ENCODE results near the gene LCK.

The LCK gene

DNA sequence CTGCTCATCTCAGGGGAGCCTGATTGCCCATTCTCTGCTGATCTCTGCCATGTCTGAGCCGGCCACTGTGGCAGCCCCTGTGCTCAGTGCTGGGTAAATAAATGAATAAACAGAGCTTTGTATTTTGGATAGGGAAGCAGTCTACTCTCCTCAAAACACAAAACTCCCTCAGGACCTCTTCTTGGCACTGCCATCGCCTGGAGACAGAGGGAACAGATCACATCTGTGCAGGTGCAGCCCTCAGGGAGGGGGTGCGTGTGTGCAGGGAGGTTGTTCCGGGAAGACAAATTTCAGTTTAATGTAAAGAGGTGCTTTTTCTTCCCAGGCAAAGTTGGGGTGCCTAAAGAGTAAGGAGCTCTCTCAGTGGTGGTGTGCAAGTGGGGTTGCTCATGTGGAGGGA, 11.7 kb upstream of the LCK start:
- no peaks in the 10 kb centered on the region for H3K27me3 ChIP-seq (ENCODE audit: control insufficient read depth, insufficient read depth, low read length, poor library complexity, severe bottlenecking)
- peaks cover 6% of the 10 kb centered on the region for H3K36me3 ChIP-seq (ENCODE audit: control insufficient read depth, insufficient read depth, low read length)
- 20 to 29% methylated on average over 4 of the region's 4 CpGs for whole genome bisulfite sequencing, 2 experiments
- peak overlapping the region; percentile 61 for H3K27ac ChIP-seq (ENCODE audit: insufficient read depth, low read depth, low read length, poor library complexity, severe bottlenecking)
- peaks cover 11% of the 10 kb centered on the region for H3K4me1 ChIP-seq (ENCODE audit: control insufficient read depth, insufficient read depth, low read length)
- H3K4me3 ChIP-seq (ENCODE audit: insufficient read depth, low read depth, low read length): peak overlapping the region; percentile 82
- H3K9me3 ChIP-seq (ENCODE audit: control insufficient read depth, low read length): no peaks in the 10 kb centered on the region

DNA sequence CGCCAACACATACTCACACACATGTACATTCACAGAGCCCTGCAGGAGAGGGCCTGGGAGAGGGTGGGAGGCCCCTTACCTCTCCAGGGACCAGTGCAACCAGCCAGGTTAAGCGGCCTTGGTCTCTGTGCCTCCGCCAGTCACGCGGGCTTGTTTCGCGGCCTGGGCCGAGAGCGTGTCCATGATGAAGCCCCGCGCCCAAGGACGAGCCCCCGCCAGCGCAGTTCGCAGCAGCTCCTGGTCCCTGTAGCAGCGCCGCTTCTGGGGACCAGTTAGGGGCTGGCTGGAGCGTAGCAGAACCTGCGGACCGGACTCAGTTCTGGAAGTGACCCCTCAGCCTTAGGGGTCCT, 11.3 kb upstream of the LCK start:
- 3% methylated on average over 20 of the region's 20 CpGs for WGBS, 2 experiments
- Histone ChIP-seq H3K36me3 (ENCODE audit: control insufficient read depth, insufficient read depth, low read length) (peaks cover 2% of the 10 kb centered on the region), H3K4me1 (ENCODE audit: control insufficient read depth, insufficient read depth, low read length) (peaks cover 11% of the 10 kb centered on the region), H3K27ac (ENCODE audit: insufficient read depth, low read depth, low read length, poor library complexity, severe bottlenecking) (peak overlapping the region; percentile 61), H3K9me3 (ENCODE audit: control insufficient read depth, low read length) (no peaks in the 10 kb centered on the region), H3K4me3 (ENCODE audit: insufficient read depth, low read depth, low read length) (peak overlapping the region; percentile 82), H3K27me3 (ENCODE audit: control insufficient read depth, insufficient read depth, low read length, poor library complexity, severe bottlenecking) (no peaks in the 10 kb centered on the region)

- Histone ChIP-seq H3K27ac (ENCODE audit: insufficient read depth, low read depth, low read length, poor library complexity, severe bottlenecking) (peak overlapping the region; percentile 61), H3K4me3 (ENCODE audit: insufficient read depth, low read depth, low read length) (peak overlapping the region; percentile 82), H3K9me3 (ENCODE audit: control insufficient read depth, low read length) (no peaks in the 10 kb centered on the region), H3K36me3 (ENCODE audit: control insufficient read depth, insufficient read depth, low read length) (no peaks in the 10 kb centered on the region), H3K27me3 (ENCODE audit: control insufficient read depth, insufficient read depth, low read length, poor library complexity, severe bottlenecking) (no peaks in the 10 kb centered on the region), H3K4me1 (ENCODE audit: control insufficient read depth, insufficient read depth, low read length) (peaks cover 11% of the 10 kb centered on the region)
- 0 to 1% methylated on average over 62 of the region's 62 CpGs for WGBS, 2 experiments
These were observed 10.7 kb upstream of the LCK start for GRCh38 chr1:32240140-32240951.

DNA sequence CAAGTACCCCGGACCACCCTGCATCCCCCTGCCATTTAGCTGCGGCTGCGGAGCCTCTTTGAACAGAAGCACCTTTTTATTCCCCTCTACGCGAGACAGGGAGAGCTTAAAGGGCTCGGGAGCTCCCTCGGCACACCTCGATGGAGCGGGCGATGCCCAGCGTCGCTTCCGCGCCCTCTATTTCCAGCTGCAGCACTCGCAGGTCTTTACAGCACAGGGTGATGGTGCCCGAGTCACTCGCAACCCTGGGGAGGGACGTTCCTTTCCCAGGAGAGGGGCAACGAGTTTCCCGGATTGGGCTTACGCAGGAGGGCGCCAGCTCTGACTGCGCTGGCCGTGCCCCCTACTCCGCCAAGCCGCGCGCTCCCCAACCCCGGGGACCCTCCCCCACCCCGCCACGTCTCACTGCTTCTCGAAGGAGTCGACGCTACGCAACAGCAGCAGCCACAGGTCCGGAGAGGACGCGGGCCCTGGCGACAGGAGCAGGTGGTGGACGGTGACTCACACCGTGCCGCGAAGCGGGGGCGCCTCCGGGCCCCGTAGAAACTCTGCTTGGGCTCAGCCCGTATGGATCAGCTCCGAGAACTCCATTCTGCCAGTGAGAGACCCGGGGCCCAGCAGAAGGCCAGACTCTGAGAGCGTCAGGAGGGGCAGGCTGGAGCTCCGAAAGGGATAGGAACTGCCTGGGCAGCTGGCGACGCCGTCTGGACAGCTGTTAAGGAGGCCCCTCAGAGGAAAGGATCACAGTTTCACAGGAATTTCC, 9.9 kb upstream of the LCK start:
- Histone ChIP-seq H3K9me3 (ENCODE audit: control insufficient read depth, low read length) (no peaks in the 10 kb centered on the region), H3K4me3 (ENCODE audit: insufficient read depth, low read depth, low read length) (peak overlapping the region; percentile 82), H3K36me3 (ENCODE audit: control insufficient read depth, insufficient read depth, low read length) (no peaks in the 10 kb centered on the region), H3K27me3 (ENCODE audit: control insufficient read depth, insufficient read depth, low read length, poor library complexity, severe bottlenecking) (no peaks in the 10 kb centered on the region), H3K4me1 (ENCODE audit: control insufficient read depth, insufficient read depth, low read length) (peaks cover 11% of the 10 kb centered on the region), H3K27ac (ENCODE audit: insufficient read depth, low read depth, low read length, poor library complexity, severe bottlenecking) (peak overlapping the region; percentile 61)
- 0 to 1% methylated on average over 55 of the region's 55 CpGs for WGBS, 2 experiments

DNA sequence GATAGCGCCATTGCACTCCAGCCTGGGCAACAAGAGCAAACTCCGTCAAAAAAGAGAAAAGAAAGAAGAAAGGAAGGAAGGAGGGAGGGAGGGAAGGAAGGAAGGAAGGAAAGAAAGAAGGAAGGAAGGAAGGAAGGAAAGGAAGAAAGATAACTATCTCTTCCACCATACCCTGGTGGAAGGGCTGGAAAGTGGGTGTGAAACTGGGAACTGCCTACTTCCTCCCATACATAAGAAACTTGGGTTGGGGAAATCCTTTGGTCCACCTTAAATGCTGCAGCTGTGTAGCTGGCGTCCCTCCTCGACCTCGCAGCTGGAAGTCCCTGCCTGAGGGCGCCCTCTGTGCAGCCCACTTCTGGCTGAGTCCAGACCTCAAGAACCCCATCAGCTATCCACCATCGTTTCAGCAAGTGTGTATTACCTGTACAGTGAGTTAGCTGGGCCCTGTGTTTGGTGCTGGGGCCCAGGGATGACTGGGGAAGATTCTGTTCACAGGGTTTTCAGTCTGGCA, 8.7 kb upstream of the LCK start:
- Histone ChIP-seq H3K36me3 (ENCODE audit: control insufficient read depth, insufficient read depth, low read length) (no peaks in the 10 kb centered on the region), H3K9me3 (ENCODE audit: control insufficient read depth, low read length) (no peaks in the 10 kb centered on the region), H3K27me3 (ENCODE audit: control insufficient read depth, insufficient read depth, low read length, poor library complexity, severe bottlenecking) (no peaks in the 10 kb centered on the region), H3K27ac (ENCODE audit: insufficient read depth, low read depth, low read length, poor library complexity, severe bottlenecking) (no peak overlapping the region), H3K4me1 (ENCODE audit: control insufficient read depth, insufficient read depth, low read length) (peaks cover 11% of the 10 kb centered on the region), H3K4me3 (ENCODE audit: insufficient read depth, low read depth, low read length) (peak overlapping the region; percentile 16)
- 28 to 31% methylated on average over 7 of the region's 7 CpGs for WGBS, 2 experiments

DNA sequence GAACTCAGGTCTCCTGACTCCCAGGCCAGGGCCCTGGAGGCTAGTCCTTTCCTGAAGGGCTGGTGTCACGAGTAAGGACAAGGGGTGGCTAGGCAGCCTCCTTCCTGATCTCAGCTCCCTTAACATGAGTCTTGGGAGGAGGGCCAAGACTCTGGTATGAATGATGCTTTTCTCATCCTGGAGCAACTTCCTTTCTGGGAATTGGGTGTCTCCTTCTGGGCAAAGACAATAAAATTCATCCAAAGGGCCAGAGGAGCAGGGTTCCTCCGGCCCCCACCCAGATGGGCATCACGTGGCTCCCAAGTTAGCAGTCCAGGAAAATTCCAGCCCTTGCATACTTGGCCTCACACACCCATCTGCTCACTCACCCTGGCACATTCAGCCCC, 4.2 kb upstream of the LCK start, which contains the start of gene FAM167B:
Gene FAM167B (plus strand): TSS at position 335 of the 386 bp plus-strand sequence. CDS start 200 bp downstream, outside the sequence.
- Histone ChIP-seq H3K27me3 (ENCODE audit: control insufficient read depth, insufficient read depth, low read length, poor library complexity, severe bottlenecking) (no peaks in the 10 kb centered on the region), H3K9me3 (ENCODE audit: control insufficient read depth, low read length) (no peaks in the 10 kb centered on the region), H3K27ac (ENCODE audit: insufficient read depth, low read depth, low read length, poor library complexity, severe bottlenecking) (no peak within 1 kb of the TSS), H3K36me3 (ENCODE audit: control insufficient read depth, insufficient read depth, low read length) (no peaks in the 10 kb centered on the region), H3K4me1 (ENCODE audit: control insufficient read depth, insufficient read depth, low read length) (peaks cover 13% of the 10 kb centered on the region), H3K4me3 (ENCODE audit: insufficient read depth, low read depth, low read length) (no peak within 1 kb of the TSS)
- WGBS, 2 experiments: 93% methylated on average over 3 of the region's 3 CpGs

- H3K36me3 ChIP-seq (ENCODE audit: control insufficient read depth, insufficient read depth, low read length): no peaks in the 10 kb centered on the region
- no peak overlapping the region for H3K27ac ChIP-seq (ENCODE audit: insufficient read depth, low read depth, low read length, poor library complexity, severe bottlenecking)
- H3K27me3 ChIP-seq (ENCODE audit: control insufficient read depth, insufficient read depth, low read length, poor library complexity, severe bottlenecking): no peaks in the 10 kb centered on the region
- WGBS, 2 experiments: 94 to 95% methylated on average over 12 of the region's 12 CpGs
- no peaks in the 10 kb centered on the region for H3K9me3 ChIP-seq (ENCODE audit: control insufficient read depth, low read length)
- peaks cover 7% of the 10 kb centered on the region for H3K4me1 ChIP-seq (ENCODE audit: control insufficient read depth, insufficient read depth, low read length)
- H3K4me3 ChIP-seq (ENCODE audit: insufficient read depth, low read depth, low read length): no peak overlapping the region
These were observed 3.6 kb upstream of the LCK start for GRCh38 chr1:32247452-32247851.

GRCh38 chr1:32247983-32248889, 2.8 kb upstream of the LCK start:
- H3K27ac ChIP-seq (ENCODE audit: insufficient read depth, low read depth, low read length, poor library complexity, severe bottlenecking): no peak overlapping the region
- H3K9me3 ChIP-seq (ENCODE audit: control insufficient read depth, low read length): no peaks in the 10 kb centered on the region
- 7 to 8% methylated on average over 31 of the region's 31 CpGs for WGBS, 2 experiments
- H3K4me3 ChIP-seq (ENCODE audit: insufficient read depth, low read depth, low read length): peak overlapping the region; percentile 24
- H3K27me3 ChIP-seq (ENCODE audit: control insufficient read depth, insufficient read depth, low read length, poor library complexity, severe bottlenecking): no peaks in the 10 kb centered on the region
- H3K4me1 ChIP-seq (ENCODE audit: control insufficient read depth, insufficient read depth, low read length): peaks cover 4% of the 10 kb centered on the region
- H3K36me3 ChIP-seq (ENCODE audit: control insufficient read depth, insufficient read depth, low read length): no peaks in the 10 kb centered on the region

GRCh38 chr1:32249831-32250525, 1.1 kb upstream of the LCK start:
- no peak overlapping the region for H3K4me3 ChIP-seq (ENCODE audit: insufficient read depth, low read depth, low read length)
- 74 to 79% methylated on average over 9 of the region's 9 CpGs for WGBS, 2 experiments
- no peaks in the 10 kb centered on the region for H3K9me3 ChIP-seq (ENCODE audit: control insufficient read depth, low read length)
- no peaks in the 10 kb centered on the region for H3K36me3 ChIP-seq (ENCODE audit: control insufficient read depth, insufficient read depth, low read length)
- peaks cover 4% of the 10 kb centered on the region for H3K4me1 ChIP-seq (ENCODE audit: control insufficient read depth, insufficient read depth, low read length)
- H3K27me3 ChIP-seq (ENCODE audit: control insufficient read depth, insufficient read depth, low read length, poor library complexity, severe bottlenecking): no peaks in the 10 kb centered on the region
- no peak overlapping the region for H3K27ac ChIP-seq (ENCODE audit: insufficient read depth, low read depth, low read length, poor library complexity, severe bottlenecking)

Measured in ectodermal cell (in vitro differentiated cells).